ENCODE measurements around the gene NPLOC4. TPM values are rescaled to one million over a fixed set of nuclear protein-coding genes. Genes with fewer than 3 reads are reported as not detected.

The NPLOC4 gene
- total and polyA plus RNA-seq, 2 of the 13 experiments (the other 11 are each of a cell fraction or from before 2014, with no cell fraction given), result 57.0 to 97.0 TPM

DNA sequence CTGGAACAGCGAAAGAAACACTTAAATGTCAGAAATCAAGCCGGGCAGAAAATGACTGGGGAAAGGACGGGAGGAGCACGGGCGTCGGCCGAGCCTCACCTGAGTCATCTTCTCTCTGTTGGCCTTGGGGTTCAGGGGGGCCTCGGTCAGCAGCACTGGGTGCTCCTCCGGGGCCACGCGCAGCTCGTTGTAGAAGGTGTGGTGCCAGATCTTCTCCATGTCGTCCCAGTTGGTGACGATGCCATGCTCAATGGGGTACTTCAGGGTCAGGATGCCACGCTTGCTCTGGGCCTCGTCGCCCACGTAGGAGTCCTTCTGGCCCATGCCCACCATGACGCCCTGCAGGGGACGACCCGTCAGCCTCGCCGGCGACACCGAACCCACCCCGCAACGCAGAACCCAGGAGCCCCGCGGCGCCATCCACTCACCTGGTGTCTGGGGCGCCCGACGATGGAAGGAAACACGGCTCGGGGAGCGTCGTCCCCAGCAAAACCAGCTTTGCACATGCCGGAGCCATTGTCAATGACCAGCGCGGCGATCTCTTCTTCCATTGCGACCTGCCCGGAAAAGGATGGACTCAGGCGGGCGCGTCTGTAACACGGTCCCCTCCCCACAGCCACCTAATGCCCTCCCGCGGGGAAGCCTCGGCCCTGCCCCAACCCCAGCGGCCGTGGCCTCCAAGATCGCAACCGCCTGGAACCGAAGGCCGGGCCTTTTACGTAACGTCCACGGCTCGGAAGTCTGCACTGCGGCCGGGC, 124.9 kb downstream of the NPLOC4 start (continued):
- TF ChIP-seq ZNF883 (CRISPR knock-in tag; IDR thresholded peaks at IDR 0.05; ENCODE audit: not compliant biosample characterization), result peak; percentile 49
- TF ChIP-seq, protein P1, sequence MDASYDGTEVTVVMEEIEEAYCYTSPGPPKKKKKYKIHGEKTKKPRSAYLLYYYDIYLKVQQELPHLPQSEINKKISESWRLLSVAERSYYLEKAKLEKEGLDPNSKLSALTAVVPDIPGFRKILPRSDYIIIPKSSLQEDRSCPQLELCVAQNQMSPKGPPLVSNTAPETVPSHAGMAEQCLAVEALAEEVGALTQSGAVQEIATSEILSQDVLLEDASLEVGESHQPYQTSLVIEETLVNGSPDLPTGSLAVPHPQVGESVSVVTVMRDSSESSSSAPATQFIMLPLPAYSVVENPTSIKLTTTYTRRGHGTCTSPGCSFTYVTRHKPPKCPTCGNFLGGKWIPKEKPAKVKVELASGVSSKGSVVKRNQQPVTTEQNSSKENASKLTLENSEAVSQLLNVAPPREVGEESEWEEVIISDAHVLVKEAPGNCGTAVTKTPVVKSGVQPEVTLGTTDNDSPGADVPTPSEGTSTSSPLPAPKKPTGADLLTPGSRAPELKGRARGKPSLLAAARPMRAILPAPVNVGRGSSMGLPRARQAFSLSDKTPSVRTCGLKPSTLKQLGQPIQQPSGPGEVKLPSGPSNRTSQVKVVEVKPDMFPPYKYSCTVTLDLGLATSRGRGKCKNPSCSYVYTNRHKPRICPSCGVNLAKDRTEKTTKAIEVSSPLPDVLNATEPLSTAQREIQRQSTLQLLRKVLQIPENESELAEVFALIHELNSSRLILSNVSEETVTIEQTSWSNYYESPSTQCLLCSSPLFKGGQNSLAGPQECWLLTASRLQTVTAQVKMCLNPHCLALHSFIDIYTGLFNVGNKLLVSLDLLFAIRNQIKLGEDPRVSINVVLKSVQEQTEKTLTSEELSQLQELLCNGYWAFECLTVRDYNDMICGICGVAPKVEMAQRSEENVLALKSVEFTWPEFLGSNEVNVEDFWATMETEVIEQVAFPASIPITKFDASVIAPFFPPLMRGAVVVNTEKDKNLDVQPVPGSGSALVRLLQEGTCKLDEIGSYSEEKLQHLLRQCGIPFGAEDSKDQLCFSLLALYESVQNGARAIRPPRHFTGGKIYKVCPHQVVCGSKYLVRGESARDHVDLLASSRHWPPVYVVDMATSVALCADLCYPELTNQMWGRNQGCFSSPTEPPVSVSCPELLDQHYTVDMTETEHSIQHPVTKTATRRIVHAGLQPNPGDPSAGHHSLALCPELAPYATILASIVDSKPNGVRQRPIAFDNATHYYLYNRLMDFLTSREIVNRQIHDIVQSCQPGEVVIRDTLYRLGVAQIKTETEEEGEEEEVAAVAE (CRISPR knock-in tag; IDR thresholded peaks at IDR 0.05; ENCODE audit: borderline replicate concordance), result no peak
- TF ChIP-seq DMAP1 (CRISPR knock-in tag; IDR thresholded peaks at IDR 0.05), result no peak
- TF ChIP-seq TBX2 (CRISPR knock-in tag; IDR thresholded peaks at IDR 0.05; ENCODE audit: borderline replicate concordance), result 0 out of 2 replicates have a peak, but pooled peaks have one; percentile 27
- TF ChIP-seq, protein P2, sequence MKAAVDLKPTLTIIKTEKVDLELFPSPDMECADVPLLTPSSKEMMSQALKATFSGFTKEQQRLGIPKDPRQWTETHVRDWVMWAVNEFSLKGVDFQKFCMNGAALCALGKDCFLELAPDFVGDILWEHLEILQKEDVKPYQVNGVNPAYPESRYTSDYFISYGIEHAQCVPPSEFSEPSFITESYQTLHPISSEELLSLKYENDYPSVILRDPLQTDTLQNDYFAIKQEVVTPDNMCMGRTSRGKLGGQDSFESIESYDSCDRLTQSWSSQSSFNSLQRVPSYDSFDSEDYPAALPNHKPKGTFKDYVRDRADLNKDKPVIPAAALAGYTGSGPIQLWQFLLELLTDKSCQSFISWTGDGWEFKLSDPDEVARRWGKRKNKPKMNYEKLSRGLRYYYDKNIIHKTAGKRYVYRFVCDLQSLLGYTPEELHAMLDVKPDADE (CRISPR knock-in tag; IDR thresholded peaks at IDR 0.05), result no peak
- TF ChIP-seq SRSF4 (IDR thresholded peaks at IDR 0.05; ENCODE audit: low read depth, low read length, poor library complexity, severe bottlenecking), result no peak
- TF ChIP-seq BRCA1 (CRISPR knock-in tag; IDR thresholded peaks at IDR 0.05), result no peak
- TF ChIP-seq, protein P3, sequence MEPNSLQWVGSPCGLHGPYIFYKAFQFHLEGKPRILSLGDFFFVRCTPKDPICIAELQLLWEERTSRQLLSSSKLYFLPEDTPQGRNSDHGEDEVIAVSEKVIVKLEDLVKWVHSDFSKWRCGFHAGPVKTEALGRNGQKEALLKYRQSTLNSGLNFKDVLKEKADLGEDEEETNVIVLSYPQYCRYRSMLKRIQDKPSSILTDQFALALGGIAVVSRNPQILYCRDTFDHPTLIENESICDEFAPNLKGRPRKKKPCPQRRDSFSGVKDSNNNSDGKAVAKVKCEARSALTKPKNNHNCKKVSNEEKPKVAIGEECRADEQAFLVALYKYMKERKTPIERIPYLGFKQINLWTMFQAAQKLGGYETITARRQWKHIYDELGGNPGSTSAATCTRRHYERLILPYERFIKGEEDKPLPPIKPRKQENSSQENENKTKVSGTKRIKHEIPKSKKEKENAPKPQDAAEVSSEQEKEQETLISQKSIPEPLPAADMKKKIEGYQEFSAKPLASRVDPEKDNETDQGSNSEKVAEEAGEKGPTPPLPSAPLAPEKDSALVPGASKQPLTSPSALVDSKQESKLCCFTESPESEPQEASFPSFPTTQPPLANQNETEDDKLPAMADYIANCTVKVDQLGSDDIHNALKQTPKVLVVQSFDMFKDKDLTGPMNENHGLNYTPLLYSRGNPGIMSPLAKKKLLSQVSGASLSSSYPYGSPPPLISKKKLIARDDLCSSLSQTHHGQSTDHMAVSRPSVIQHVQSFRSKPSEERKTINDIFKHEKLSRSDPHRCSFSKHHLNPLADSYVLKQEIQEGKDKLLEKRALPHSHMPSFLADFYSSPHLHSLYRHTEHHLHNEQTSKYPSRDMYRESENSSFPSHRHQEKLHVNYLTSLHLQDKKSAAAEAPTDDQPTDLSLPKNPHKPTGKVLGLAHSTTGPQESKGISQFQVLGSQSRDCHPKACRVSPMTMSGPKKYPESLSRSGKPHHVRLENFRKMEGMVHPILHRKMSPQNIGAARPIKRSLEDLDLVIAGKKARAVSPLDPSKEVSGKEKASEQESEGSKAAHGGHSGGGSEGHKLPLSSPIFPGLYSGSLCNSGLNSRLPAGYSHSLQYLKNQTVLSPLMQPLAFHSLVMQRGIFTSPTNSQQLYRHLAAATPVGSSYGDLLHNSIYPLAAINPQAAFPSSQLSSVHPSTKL (CRISPR knock-in tag; IDR thresholded peaks at IDR 0.05), result 0 out of 2 replicates have a peak, but pooled peaks have one; percentile 1
- TF ChIP-seq, protein P4, sequence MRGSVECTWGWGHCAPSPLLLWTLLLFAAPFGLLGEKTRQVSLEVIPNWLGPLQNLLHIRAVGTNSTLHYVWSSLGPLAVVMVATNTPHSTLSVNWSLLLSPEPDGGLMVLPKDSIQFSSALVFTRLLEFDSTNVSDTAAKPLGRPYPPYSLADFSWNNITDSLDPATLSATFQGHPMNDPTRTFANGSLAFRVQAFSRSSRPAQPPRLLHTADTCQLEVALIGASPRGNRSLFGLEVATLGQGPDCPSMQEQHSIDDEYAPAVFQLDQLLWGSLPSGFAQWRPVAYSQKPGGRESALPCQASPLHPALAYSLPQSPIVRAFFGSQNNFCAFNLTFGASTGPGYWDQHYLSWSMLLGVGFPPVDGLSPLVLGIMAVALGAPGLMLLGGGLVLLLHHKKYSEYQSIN (CRISPR knock-in tag; IDR thresholded peaks at IDR 0.05; ENCODE audit: borderline replicate concordance), result 0 out of 2 replicates have a peak, but pooled peaks have one; percentile 4
- no peak for TF ChIP-seq MIER2 (CRISPR knock-in tag; IDR thresholded peaks at IDR 0.05)
- no peak for TF ChIP-seq ARNT (IDR thresholded peaks at IDR 0.05)
- TF ChIP-seq ZFP37 (CRISPR knock-in tag; IDR thresholded peaks at IDR 0.05; ENCODE audit: borderline replicate concordance), result no peak
- no peak for TF ChIP-seq HNF4A (CRISPR knock-in tag; IDR thresholded peaks at IDR 0.05)
- TF ChIP-seq ZNF644 (CRISPR knock-in tag; IDR thresholded peaks at IDR 0.05; ENCODE audit: low read depth), result no peak
- 0 out of 2 replicates have a peak, but pooled peaks have one; percentile 35 for TF ChIP-seq CREB1 (IDR thresholded peaks at IDR 0.05)
- TF ChIP-seq CREB1 (CRISPR knock-in tag; IDR thresholded peaks at IDR 0.05), result no peak
- TF ChIP-seq ATF7-NPFF (CRISPR knock-in tag; IDR thresholded peaks at IDR 0.05; ENCODE audit: low read depth), result no peak
- TF ChIP-seq ZNF12 (CRISPR knock-in tag; IDR thresholded peaks at IDR 0.05), result no peak
- TF ChIP-seq NKX3-1 (CRISPR knock-in tag; IDR thresholded peaks at IDR 0.05), result peak; percentile 20; the same call in 1 of the 2 replicates
- peak; percentile 51; the same call in 1 of the 2 replicates for TF ChIP-seq GABPB1 (CRISPR knock-in tag; IDR thresholded peaks at IDR 0.05)

Data from HepG2 (cell line).